SJCRH30 (cell line): ENCODE data around the gene TFG. TPM values are rescaled to one million over a fixed set of nuclear protein-coding genes. Genes with fewer than 3 reads are reported as not detected.

Source experiments
- DNase-seq, 2 experiments: peaks; one replicate each; pipeline ENCODE4 v3.0.0-alpha.2; 2015 to 2020
- H3K27ac ChIP-seq: fragments of 250-450 bp; sonication (Bioruptor Pico); 2 replicates; pipeline ENCODE4 v1.5.1; 2020; ENCODE audit warnings: mild to moderate bottlenecking, moderate library complexity
- H3K27me3 ChIP-seq: fragments of 250-450 bp; sonication (Bioruptor Pico); 2 replicates; pipeline ENCODE4 v1.5.1; 2020; ENCODE audit warnings: mild to moderate bottlenecking, moderate library complexity
- H3K36me3 ChIP-seq: fragments of 250-450 bp; sonication (Bioruptor Pico); 2 replicates; pipeline ENCODE4 v1.5.1; 2020; ENCODE audit warnings: mild to moderate bottlenecking, moderate library complexity
- H3K4me1 ChIP-seq: fragments of 250-450 bp; sonication (Bioruptor Pico); 2 replicates; pipeline ENCODE4 v1.5.1; 2020; ENCODE audit warnings: mild to moderate bottlenecking, moderate library complexity
- H3K4me3 ChIP-seq: fragments of 250-450 bp; sonication (Bioruptor Pico); 2 replicates; pipeline ENCODE4 v1.5.1; 2020; ENCODE audit warnings: mild to moderate bottlenecking, moderate library complexity
- H3K9me3 ChIP-seq: fragments of 250-450 bp; sonication (Bioruptor Pico); replicated peaks from 2 replicates; pipeline ENCODE4 v1.5.1; 2020; ENCODE audit warnings: mild to moderate bottlenecking, moderate library complexity
- total RNA-seq: library from RNA; depleted of rRNA; stranded (reverse); fragments of >200 nt; shearing (Covaris generic); gene quantifications from 2 replicates; pipeline ENCODE4 v1.2.3, GENCODE V29; 2014

TFG gene
- total RNA-seq, 1 experiment from 2014 or later: 184 TPM

- no peak overlapping the region for H3K4me3 ChIP-seq
- DNase-seq: no peak
- H3K9me3 ChIP-seq: no peaks in the 10 kb centered on the region; the same call in 1 of the 2 replicates
- H3K4me1 ChIP-seq: peaks cover 11% of the 10 kb centered on the region
- H3K27me3 ChIP-seq: no peaks in the 10 kb centered on the region
- H3K36me3 ChIP-seq: peaks cover 95% of the 10 kb centered on the region
- no peak overlapping the region for H3K27ac ChIP-seq
Measured at GRCh38 chr3:100720426-100720825, 11.1 kb downstream of the TFG start.

- H3K27ac ChIP-seq: no peak overlapping the region
- H3K36me3 ChIP-seq: peaks cover 96% of the 10 kb centered on the region
- no peaks in the 10 kb centered on the region for H3K4me1 ChIP-seq
- no peak overlapping the region for H3K4me3 ChIP-seq
- no peaks in the 10 kb centered on the region for H3K27me3 ChIP-seq
- no peaks in the 10 kb centered on the region; the same call in 1 of the 2 replicates for H3K9me3 ChIP-seq
- DNase-seq: no peak
Measured at GRCh38 chr3:100725935-100726513, 16.7 kb downstream of the TFG start.

GRCh38 chr3:100726706-100727105 is 17.4 kb downstream of the TFG start:
- Histone ChIP-seq H3K9me3 (no peaks in the 10 kb centered on the region), H3K4me1 (no peaks in the 10 kb centered on the region), H3K4me3 (no peak overlapping the region), H3K27me3 (no peaks in the 10 kb centered on the region), H3K36me3 (peaks cover 96% of the 10 kb centered on the region), H3K27ac (no peak overlapping the region)
- no peak for DNase-seq

GRCh38 chr3:100730524-100730923 is 21.2 kb downstream of the TFG start:
- no peak for DNase-seq
- Histone ChIP-seq H3K4me1 (no peaks in the 10 kb centered on the region), H3K36me3 (peaks cover 92% of the 10 kb centered on the region), H3K27ac (no peak overlapping the region), H3K27me3 (no peaks in the 10 kb centered on the region), H3K9me3 (no peaks in the 10 kb centered on the region), H3K4me3 (no peak overlapping the region)

GRCh38 chr3:100732435-100732834 is 23.1 kb downstream of the TFG start:
- DNase-seq: no peak
- Histone ChIP-seq H3K27me3 (no peaks in the 10 kb centered on the region), H3K36me3 (peaks cover 91% of the 10 kb centered on the region), H3K4me1 (no peaks in the 10 kb centered on the region), H3K4me3 (no peak overlapping the region), H3K9me3 (no peaks in the 10 kb centered on the region), H3K27ac (no peak overlapping the region)

- Histone ChIP-seq H3K27ac (no peak overlapping the region), H3K9me3 (no peaks in the 10 kb centered on the region), H3K4me3 (no peak overlapping the region), H3K4me1 (no peaks in the 10 kb centered on the region), H3K36me3 (peaks cover 91% of the 10 kb centered on the region), H3K27me3 (no peaks in the 10 kb centered on the region)
- peak in 1 of 2 experiments; percentile 53 for DNase-seq
Measured at GRCh38 chr3:100737334-100737733, 28.0 kb downstream of the TFG start.

- Histone ChIP-seq H3K27me3 (no peaks in the 10 kb centered on the region), H3K4me3 (no peak overlapping the region), H3K27ac (no peak overlapping the region), H3K9me3 (no peaks in the 10 kb centered on the region), H3K4me1 (no peaks in the 10 kb centered on the region), H3K36me3 (peaks cover 91% of the 10 kb centered on the region)
- DNase-seq: no peak
Measured at GRCh38 chr3:100740207-100740606, 30.9 kb downstream of the TFG start.

- H3K27ac ChIP-seq: no peak overlapping the region
- no peaks in the 10 kb centered on the region for H3K9me3 ChIP-seq
- H3K4me3 ChIP-seq: no peak overlapping the region
- no peaks in the 10 kb centered on the region; the same call in 1 of the 2 replicates for H3K4me1 ChIP-seq
- H3K36me3 ChIP-seq: peaks cover 93% of the 10 kb centered on the region
- H3K27me3 ChIP-seq: no peaks in the 10 kb centered on the region
- DNase-seq: no peak
Measured at GRCh38 chr3:100743535-100743934, 34.2 kb downstream of the TFG start.

GRCh38 chr3:100744671-100745070 is 35.4 kb downstream of the TFG start:
- Histone ChIP-seq H3K9me3 (no peaks in the 10 kb centered on the region), H3K4me3 (no peak overlapping the region), H3K36me3 (peaks cover 93% of the 10 kb centered on the region), H3K4me1 (no peaks in the 10 kb centered on the region; the same call in 1 of the 2 replicates), H3K27ac (no peak overlapping the region), H3K27me3 (no peaks in the 10 kb centered on the region)
- DNase-seq: no peak

- peaks cover 91% of the 10 kb centered on the region for H3K36me3 ChIP-seq
- H3K27me3 ChIP-seq: no peaks in the 10 kb centered on the region
- H3K9me3 ChIP-seq: no peaks in the 10 kb centered on the region
- H3K4me1 ChIP-seq: no peaks in the 10 kb centered on the region; the same call in 1 of the 2 replicates
- DNase-seq: no peak
- no peak overlapping the region for H3K4me3 ChIP-seq
- no peak overlapping the region for H3K27ac ChIP-seq
Measured at GRCh38 chr3:100745617-100746016, 36.3 kb downstream of the TFG start.

GRCh38 chr3:100746092-100746491 is 36.8 kb downstream of the TFG start:
- H3K36me3 ChIP-seq: peaks cover 91% of the 10 kb centered on the region
- H3K27ac ChIP-seq: no peak overlapping the region
- no peaks in the 10 kb centered on the region for H3K27me3 ChIP-seq
- H3K4me1 ChIP-seq: no peaks in the 10 kb centered on the region; the same call in 1 of the 2 replicates
- H3K9me3 ChIP-seq: no peaks in the 10 kb centered on the region
- DNase-seq: no peak
- no peak overlapping the region for H3K4me3 ChIP-seq

GRCh38 chr3:100748220-100748619 is 38.9 kb downstream of the TFG start:
- H3K9me3 ChIP-seq: no peaks in the 10 kb centered on the region
- no peak for DNase-seq
- H3K27ac ChIP-seq: no peak overlapping the region
- H3K36me3 ChIP-seq: peaks cover 91% of the 10 kb centered on the region
- H3K4me3 ChIP-seq: no peak overlapping the region
- no peaks in the 10 kb centered on the region; the same call in 1 of the 2 replicates for H3K4me1 ChIP-seq
- no peaks in the 10 kb centered on the region for H3K27me3 ChIP-seq

- H3K27me3 ChIP-seq: no peaks in the 10 kb centered on the region
Measured at GRCh38 chr3:100748967-100749366, 39.7 kb downstream of the TFG start.

GRCh38 chr3:100753846-100754245 is 44.6 kb downstream of the TFG start:
- DNase-seq: peak in 1 of 2 experiments; percentile 40
- Histone ChIP-seq H3K36me3 (peaks cover 44% of the 10 kb centered on the region), H3K27ac (no peak overlapping the region), H3K27me3 (no peaks in the 10 kb centered on the region), H3K4me1 (peaks cover 33% of the 10 kb centered on the region), H3K9me3 (no peaks in the 10 kb centered on the region; the same call in 1 of the 2 replicates), H3K4me3 (no peak overlapping the region)

More at GRCh38 chr3:100748967-100749366, 39.7 kb downstream of the TFG start:
- Histone ChIP-seq H3K36me3 (peaks cover 88% of the 10 kb centered on the region), H3K4me3 (no peak overlapping the region), H3K27ac (no peak overlapping the region), H3K4me1 (peaks cover 6% of the 10 kb centered on the region), H3K9me3 (no peaks in the 10 kb centered on the region)
- DNase-seq: no peak

- Histone ChIP-seq H3K27me3 (no peaks in the 10 kb centered on the region), H3K4me1 (peaks cover 36% of the 10 kb centered on the region), H3K9me3 (no peaks in the 10 kb centered on the region; the same call in 1 of the 2 replicates), H3K36me3 (peaks cover 35% of the 10 kb centered on the region), H3K4me3 (no peak overlapping the region), H3K27ac (no peak overlapping the region)
- DNase-seq: no peak
Measured at GRCh38 chr3:100754563-100755334, 45.5 kb downstream of the TFG start.
